HG03558 (cell line): Measurements from ENCODE around the gene MARK3.

Experiments used
- ATAC-seq: cut with Tn5 transposase; IDR thresholded peaks from one replicate; pipeline ENCODE4 v1.9.1; 2021; ENCODE audit warnings: moderate number of reproducible peaks; ENCODE audit not compliant: unreplicated experiment; ENCODE audit errors: extremely low read depth

MARK3 gene

DNA sequence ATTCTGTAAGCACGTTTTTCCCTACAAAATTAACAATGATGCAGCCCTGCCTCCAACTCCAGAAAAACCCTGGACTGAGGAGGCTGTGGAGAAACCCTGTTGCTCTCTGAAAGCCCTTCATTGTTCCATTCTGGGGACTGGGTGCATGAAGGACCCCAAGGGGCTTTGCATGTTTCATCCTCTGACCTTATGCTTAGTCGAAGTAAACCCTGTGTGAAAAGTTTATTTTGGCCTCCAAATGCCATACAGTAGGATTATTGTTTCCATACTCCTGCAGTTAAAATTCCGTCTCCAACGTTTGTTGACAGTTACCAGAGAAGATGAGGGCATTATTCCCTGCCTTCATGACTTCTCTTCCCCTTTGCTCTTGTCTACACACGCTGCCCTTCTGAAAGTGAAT lies 91.4 kb downstream of the MARK3 start:
- no peak for ATAC-seq

DNA sequence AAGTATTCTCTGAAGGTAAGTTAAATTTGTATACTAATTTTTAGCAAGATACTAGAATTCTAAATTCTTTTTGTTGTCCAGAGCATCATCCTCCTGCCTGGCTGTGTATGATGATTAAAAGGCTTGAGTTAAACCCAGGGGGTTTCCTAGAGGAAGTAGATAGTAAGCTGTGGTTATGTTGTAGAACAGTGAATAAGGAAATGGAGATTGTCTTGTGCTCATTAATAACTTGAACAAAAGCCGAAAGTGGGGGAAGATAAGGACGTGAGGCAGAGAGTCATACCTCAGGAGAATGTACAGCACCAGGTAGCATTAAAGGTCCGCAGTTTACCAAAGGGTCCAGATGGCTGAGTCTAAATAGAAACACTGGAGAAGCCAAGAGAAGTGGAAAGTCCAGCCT lies 95.4 kb downstream of the MARK3 start:
- ATAC-seq, result no peak

DNA sequence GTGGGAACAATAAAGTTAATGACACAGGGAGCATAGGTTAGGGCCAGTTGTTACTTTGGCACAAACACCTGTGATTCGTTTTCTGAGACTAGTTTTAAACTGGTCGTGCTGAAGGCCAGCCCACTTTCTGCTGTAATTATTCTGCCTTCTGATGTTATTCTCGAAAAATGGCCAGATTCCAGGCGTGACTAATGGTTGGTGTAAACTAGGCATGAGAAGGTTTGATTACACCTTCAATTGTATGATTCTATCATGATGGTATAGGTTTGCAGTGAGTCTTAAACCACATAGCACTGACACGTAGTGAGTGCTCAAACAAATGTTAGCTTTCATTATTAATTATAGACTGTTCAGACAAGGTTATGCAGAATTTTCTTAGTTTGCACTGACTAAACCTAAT lies 98.4 kb downstream of the MARK3 start:
- no peak for ATAC-seq

DNA sequence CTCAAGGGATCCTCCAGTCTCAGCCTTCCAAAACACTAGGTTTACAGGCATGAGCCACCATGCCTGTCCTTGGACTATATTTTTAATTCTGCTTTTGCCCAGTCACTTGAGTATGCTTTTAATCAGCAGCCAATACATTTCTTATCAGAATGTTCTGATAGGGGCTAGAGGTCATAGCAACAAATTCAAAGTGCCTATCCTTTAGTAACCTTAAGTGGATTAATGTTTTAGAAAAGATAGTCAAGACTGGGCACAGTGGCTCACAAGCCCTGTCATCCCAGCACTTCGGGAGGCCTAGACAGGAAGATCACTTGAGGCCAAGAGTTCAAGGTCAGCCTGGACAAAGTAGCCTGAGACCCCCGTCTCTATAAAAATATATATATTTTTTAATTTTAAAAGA lies 100.3 kb downstream of the MARK3 start:
- ATAC-seq, result no peak

DNA sequence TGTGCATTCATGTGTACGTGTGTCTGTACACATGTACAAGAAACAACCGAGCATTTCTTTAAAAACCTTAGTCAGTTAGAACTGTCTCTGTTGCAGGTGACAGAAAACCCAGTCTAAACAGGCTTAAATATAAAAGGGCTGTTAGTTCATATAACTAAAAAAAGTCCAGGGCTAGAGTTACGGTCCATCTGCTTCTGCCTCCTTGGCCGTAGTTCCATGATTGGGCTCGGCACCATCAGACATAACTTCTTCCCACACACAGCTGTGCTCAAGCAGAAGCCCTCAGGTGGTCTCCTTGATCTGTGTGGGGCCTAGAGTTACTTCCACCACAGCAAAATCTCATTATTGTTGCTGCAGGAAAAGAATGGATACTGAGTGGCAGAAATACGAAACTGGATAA lies 102.9 kb downstream of the MARK3 start:
- ATAC-seq, result no peak

DNA sequence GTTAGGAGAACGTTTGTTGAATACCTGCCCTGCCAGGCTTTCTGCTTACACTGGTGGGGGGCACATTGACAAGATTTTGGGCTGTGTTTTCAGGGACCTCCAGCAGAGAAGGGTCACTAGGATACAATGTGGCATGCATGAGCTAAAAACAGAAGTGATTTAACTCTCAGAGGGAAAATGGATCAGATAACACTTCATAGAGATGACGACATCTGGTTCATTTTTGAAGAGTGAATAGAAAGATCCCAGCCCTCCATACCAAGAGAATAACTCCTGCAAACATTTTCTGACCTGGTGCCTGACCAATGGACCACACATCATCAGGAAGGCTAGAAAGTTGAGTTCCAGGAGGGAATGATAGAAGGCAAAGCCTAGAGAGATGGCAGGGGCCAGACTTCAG lies 103.7 kb downstream of the MARK3 start:
- ATAC-seq, result no peak

DNA sequence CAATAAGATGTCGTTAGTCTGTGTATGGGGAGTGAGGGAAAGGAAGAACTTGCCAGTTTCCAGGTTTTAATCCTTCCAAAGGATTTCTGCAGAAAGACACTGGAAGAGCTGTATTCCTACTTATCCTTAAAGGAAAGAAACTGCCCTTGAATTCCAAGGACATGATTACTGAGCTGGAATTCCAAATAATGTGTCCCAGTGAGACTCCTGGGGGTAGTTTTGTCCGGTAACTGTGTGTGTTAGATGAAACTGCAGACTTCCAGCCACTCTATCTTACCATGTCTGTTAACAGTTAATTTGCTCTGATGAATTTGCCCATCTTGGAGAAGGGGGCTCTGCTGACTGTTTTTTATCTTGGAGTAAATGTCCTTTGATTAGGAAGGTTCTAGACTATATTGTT lies 104.4 kb downstream of the MARK3 start:
- no peak for ATAC-seq

DNA sequence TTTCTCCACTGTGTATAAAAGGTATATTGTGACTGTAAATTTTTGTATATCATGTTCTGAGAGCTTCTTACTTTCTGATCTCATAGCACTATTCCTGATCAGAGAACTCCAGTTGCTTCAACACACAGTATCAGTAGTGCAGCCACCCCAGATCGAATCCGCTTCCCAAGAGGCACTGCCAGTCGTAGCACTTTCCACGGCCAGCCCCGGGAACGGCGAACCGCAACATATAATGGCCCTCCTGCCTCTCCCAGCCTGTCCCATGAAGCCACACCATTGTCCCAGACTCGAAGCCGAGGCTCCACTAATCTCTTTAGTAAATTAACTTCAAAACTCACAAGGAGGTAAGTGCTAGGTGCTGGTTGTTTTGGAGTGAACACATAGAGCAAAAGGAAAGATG lies 106.5 kb downstream of the MARK3 start:
- ATAC-seq, result no peak

DNA sequence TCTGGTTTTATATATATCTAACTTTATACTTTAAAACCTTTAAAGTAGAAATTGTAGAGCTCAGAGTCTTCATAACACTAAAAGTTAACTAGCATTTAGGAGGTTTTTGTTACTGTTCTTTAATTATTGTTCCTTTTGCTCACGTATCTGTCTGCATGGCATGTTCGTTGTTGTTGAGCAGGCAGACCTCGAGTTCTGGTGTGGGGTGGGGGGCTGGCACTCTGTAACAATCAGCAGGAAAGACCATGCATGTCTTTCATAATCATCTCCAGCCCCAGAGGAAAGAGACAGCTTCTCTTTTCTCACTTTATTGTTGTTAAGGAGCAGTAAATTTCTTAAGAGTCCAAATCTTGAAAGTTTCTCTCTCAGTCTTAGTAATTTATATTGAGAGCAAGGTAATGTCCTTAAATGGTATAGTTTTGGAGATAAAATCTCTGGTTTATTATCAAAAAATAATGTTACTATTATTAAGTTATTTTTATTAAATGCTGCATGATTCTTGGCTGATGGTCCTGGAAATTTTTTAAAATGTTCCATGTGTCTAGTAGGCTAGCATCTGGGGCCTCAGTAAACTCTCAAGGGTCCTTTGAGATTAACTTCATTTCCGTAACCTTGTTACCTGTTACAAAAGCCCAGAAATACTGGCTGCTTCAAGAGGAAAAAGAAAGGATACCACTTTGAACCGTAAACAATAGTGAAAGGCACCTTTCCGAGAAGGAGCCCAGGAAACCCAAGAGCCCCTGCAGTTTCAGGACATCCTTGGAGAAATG lies 107.1 kb downstream of the MARK3 start:
- no peak for ATAC-seq

DNA sequence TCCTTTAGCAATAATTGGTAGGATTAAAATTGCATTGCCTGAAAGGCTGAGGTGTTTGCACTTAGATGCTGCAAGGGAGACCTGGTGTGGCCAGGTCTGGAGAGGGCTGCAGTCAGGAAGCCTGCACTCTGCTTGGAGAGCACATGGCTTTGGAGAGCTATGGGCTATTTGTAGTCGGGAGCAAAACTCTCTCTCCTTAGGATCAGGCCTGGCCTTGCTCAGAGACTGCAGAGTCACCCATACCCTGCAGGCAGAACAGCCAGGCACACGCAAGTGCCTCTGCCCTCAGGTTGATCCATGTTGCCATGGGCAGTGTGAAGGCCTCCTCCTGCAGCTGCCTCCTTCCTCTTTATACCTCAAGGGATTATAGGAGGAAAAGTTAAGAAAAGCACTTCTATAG lies 110.6 kb downstream of the MARK3 start:
- ATAC-seq, result no peak

DNA sequence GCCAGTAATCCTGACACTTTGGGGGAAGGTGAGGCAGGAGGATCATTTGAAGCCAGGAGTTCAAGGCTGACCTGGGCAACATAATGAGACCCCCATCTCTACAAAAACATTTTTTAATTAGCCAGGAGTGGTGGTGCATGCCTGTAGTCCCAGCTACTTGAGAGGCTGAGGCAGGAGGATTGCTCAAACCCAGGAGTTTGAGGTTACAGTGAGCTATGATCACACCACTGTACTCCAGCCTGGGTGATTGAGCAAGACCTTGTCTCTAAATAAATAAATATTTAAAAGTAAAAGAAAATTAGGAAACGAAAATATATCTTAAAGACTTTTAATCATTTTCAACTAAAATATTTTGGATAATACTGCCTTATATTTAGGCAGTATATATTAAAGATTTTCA lies 111.6 kb downstream of the MARK3 start:
- no peak for ATAC-seq

DNA sequence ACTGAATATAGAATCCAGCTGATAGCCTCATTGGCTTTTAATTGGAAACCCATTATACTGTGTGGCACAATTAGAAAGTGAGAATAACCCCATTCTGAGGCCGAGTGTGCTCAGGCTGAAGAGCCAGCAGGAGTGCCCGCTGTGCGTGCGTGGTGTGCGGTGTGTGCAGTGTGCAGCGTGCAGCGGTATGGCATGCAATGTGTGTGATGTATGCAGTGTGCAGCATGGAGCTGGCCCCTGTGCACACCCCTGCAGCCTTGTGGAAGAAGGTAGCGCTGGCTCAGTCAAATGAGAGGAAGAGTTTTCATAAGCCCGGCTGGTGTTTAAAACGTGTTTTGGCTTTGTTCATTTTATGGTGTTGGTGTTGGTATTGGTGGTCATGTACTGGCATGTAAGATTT lies 114.5 kb downstream of the MARK3 start:
- ATAC-seq, result no peak

DNA sequence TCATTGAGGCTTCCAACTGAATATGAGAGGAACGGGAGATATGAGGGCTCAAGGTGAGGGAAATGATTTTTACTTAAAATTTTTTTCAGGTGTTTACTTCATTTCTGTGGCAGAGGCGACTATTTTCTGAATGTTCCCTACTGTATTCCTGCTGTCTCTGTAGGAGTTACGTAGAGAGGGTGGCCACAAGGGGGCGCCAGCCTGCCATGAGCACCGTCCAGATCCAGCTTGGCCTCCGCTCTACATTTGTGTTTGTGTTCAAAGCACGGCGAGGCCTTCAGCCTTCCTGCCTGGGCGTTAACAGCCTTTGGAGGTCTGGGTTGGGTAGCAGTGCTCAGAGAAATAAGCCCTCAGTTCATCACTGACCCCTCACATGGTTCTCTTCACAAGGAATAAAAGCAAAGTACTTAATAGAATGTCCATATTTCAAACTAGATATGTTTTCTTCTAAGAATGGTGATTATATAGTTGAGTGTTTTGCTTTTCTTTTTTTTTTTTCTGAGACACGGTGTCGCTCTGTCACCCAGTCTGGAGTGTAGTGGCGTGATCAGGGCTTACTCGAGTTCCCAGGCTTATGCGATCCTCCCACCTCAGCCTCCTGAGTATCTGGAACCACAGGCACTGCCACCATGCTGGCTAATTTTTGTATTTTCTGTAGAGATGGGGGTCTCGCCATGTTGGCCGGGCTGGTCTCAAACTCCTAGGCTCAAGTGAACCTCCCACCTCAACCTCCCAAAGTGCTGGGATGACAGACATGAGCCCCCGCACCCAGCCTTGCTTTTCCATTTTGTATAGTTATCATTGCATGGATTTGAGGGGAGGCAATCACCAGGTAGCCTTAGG lies 115.2 kb downstream of the MARK3 start:
- no peak for ATAC-seq

DNA sequence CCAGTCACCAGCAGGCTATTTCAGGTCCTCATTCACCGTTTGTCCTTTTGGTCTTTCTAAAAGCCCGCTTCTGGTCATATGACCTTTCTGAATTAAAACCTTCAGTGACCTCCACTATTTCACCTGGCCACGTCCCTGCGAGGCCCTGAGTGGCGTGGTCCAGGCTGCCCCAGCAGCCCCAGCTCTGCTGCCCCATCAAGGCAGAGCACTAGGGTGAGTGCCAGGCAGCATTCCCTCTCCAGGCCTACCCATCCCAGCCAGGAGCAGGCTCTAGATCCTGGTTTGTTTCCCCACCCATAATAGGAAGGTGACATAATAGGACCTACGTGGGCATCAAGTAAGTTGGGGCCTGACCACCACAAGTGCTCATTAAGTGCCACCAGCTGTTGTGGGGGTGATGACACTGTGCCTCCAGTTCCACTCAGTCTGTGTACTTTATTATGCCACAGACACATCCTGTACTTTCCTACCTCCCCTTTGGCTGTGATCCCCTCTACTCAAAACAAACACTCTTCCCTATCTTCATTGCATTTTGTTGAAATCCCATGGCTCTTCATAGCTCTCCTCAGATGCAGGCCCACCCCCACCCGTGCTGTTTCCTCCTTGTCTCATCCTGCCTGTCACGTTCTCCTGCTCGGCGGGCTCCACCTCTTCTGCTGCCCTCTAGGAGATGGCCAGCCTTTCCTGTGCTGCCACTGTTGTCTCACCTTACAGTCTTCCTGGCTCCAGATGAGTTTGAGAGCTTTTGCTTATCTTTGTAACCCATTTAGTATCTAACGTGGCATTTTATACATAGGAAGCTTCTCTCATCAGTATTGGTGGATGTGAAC lies 116.0 kb downstream of the MARK3 start:
- no peak for ATAC-seq

DNA sequence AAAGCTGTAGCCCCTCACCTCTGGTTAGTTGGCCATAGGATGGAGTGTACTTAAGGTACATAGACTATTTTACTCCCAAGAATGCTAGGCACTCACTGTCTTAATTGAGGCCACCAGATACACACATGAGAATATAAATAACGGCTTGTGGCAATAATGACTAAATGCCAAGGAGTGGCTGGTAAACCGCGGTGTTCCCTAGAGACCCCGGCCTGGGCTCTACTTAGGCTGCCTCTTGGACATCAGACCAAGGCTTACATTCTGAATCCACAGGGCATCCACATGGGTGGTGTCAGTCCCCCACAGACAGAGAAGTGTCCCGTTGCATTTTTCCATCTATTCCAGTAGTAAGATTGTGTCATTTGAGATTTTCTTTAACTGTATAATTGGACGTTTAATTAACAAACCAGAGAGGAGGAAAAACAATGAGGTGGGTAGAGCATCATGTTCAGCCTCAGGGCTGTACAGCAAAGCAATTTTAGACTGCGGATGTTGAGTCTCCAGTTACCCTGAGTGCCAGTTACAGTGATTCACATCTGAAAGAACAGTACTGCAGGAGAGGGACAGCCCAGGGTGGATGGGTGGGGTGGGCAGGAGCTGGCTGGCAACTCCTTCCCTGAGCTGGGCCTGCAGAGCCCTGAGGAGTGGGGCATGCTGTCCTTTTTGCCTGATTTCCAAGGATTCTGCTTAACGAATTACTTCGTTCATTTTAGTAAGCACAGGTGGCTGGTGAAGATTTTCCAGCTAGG lies 116.9 kb downstream of the MARK3 start:
- ATAC-seq, result no peak

DNA sequence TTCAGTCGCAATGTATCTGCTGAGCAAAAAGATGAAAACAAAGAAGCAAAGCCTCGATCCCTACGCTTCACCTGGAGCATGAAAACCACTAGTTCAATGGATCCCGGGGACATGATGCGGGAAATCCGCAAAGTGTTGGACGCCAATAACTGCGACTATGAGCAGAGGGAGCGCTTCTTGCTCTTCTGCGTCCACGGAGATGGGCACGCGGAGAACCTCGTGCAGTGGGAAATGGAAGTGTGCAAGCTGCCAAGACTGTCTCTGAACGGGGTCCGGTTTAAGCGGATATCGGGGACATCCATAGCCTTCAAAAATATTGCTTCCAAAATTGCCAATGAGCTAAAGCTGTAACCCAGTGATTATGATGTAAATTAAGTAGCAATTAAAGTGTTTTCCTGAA lies 117.7 kb downstream of the MARK3 start:
- no peak for ATAC-seq

DNA sequence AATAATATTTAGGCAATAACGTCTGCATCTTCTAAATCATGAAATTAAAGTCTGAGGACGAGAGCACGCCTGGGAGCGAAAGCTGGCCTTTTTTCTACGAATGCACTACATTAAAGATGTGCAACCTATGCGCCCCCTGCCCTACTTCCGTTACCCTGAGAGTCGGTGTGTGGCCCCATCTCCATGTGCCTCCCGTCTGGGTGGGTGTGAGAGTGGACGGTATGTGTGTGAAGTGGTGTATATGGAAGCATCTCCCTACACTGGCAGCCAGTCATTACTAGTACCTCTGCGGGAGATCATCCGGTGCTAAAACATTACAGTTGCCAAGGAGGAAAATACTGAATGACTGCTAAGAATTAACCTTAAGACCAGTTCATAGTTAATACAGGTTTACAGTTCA lies 118.1 kb downstream of the MARK3 start:
- no peak for ATAC-seq

DNA sequence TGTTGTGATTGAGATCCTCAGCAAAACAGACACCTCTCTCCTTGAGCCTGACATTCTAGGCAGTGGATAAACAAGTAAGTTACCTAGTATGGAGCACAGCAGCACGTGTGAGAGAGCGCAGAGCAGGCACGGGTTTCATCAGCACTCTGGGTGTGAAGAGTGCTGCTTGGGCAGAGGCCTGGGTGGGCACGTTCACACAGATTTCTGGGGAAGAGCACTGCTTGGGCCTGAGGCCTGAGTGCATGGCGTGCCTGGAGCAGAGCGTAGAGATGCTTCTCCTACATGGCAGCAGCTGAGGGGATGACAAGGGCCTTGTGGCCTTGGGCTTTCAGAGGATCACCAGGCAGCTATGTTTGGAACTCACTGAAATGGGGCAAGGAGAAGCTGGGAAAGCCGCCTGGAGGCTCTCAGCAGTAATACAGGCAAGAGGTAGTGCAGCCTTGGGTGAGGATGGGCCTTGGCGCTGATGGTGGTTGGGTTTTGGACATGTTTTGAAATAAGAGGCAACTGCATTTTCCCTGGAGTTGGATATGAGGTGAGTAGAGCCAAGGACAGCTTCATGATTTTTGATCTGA lies 119.9 kb downstream of the MARK3 start:
- ATAC-seq, result no peak

DNA sequence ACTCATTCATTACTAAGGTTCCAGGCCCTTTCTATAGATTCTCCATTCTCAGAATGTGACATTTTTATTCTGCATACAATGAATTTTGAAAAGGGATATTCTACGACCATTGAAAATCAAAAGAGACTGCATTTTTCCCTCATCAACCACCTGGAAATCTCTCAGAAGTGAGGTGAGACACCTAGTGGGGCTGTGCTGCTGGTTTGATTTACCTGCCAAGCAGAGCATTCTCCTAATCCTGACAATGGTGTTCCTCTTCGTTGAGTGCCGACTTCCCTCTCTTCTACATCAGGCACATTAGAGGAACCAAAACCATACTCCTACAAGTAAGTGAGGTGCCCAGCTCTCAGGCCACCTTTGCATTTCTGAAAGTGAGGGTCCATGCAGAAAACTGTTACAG lies 122.5 kb downstream of the MARK3 start:
- ATAC-seq, result no peak
